ENCODE results near the gene MAGOH.

- no peak for TF ChIP-seq CTCF (optimal IDR thresholded peaks at IDR 0.05 in 1 of 3, IDR thresholded peaks at IDR 0.05 in 1 of 3, conservative IDR thresholded peaks at IDR 0.05 in 1 of 3; ENCODE audit: extremely low read depth in 1 of 3, insufficient read depth in 2 of 3, low read length in 3 of 3)
- TF ChIP-seq EZH2 (IDR thresholded peaks at IDR 0.05; ENCODE audit: low read length), result no peak
Measured at GRCh38 chr1:53276153-53276901, 38.0 kb upstream of the MAGOH start.
